HUDEP-2 (cell line): Measurements from ENCODE around the gene HMG20A.

Experiments used
- DNase-seq, 76 experiments: peaks; one replicate each; lab custom pipeline; 2025; ENCODE audit not compliant: unreplicated experiment in 76 of 76; lab: John Stamatoyannopoulos, UW

Gene HMG20A

DNA sequence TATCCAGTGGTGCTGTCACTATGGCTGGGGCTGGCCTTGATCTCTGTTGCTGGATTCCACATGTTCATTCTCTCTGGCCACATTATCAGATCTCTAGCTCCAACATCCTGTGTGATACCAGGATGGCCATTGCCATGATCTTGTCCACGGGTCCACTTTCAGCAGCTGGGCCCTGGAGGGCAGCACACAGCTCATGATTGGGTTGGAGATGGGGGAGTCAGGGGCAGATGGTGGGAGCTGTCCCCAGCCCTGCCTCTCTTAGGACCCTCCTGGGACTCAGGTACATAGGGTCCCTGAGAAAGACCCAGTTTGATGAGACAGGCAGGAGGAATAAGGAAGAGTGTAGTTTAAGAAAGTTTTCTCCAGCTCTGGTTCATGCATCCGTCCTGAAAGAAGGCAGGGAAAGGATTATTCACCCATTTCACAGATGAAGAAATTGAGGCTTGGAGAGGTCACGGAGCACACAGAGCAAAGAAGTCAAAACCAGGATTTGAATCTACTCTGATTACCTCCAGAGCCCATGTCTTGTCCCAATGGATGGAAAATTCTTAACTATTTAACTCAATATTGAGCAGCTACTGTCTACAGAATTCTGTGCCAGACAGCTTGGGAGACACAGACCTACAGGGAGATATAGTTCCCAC is 111.5 kb downstream of the HMG20A start:
- no peak for DNase-seq

- no peak for DNase-seq
These were observed 112.2 kb downstream of the HMG20A start for GRCh38 chr15:77532846-77533245.

DNA sequence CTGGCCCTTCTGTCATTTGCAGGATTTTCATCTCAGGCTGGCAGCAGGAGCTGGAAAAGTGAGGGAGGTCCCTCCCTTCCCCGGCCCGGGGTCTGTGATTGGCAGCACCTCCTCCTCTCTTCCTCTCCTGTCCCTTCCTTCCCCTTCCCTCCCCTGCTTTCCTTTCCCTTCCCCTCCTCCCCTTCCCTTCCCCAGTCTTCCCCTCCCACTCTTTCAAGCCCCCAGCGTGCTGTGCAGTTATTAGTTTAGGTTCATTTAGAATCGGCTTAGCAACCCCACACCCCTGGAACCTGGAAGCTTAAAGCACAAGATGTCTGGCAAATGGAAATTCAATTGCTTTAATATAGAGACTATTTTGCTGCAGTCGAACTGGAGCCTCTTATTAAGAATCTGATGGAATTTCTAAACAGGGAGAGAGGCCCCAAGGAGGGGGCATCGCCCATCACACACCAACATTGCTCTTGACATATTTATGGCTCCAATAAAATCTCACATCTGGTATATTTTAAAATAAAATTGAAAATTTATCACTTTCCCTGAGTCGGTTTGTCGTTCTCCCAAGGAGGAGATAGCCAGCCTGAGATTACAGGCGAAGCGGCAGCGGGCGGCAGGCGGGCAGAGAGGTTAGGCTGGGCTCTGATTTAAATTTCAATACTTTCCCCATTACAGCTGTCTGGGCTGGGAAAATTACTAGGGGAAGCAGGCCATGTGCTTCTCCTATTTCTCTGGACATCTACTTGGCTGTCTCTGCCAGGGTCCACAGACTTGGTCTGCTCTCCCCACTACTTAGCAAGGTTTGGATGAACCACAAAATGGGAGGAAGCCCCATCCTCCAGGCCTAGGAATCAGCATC is 113.1 kb downstream of the HMG20A start:
- no peak for DNase-seq
